A549 (cell line): Measurements from ENCODE around the gene ELAVL4. TPM values are rescaled to one million over a fixed set of nuclear protein-coding genes. Genes with fewer than 3 reads are reported as not detected.

ENCODE experiments used
- ATAC-seq, 2 experiments: fragments of 200-7000 bp in 1 of 2; fragments of >200 bp in 1 of 2; cut with Nextera tagmentation in 1 of 2; cut with Tn5 transposase in 1 of 2; 3 replicates each; pipeline versions ENCODE4 v1.8.0 to v1.9.1; 2018 to 2020; ENCODE audit warnings: mild to moderate bottlenecking in 1 of 2, moderate library complexity in 1 of 2
- CTCF ChIA-PET: fragments of 300-600 bp; sonication (Branson Sonifier 250); formaldehyde crosslinking; extraction: SDS; loops from one replicate; lab custom pipeline; 2021; ENCODE audit warnings: antibody characterized with exemption, inconsistent platforms; lab: Yijun Ruan, JAX
- POLR2A ChIA-PET: fragments of 350-600 bp; formaldehyde crosslinking; extraction: SDS; loops from one replicate; lab custom pipeline; 2021; ENCODE audit warnings: antibody characterized with exemption, inconsistent platforms; lab: Yijun Ruan, JAX
- DNase-seq, 2 experiments: peaks; one replicate each; pipeline versions ENCODE4 v3.0.0 to v3.0.0-alpha.2; 2011 to 2016; ENCODE audit warnings: low read depth in 1 of 2, low spot score in 1 of 2
- FAIRE-seq: peaks from 2 replicates; lab custom pipeline; 2011; peaks lifted over from hg19 to GRCh38; lab: Jason Lieb, UNC
- H3K27ac ChIP-seq, 2 experiments: fragments of >200 bp; sonication (Bioruptor Twin); formaldehyde crosslinking; 3 replicates each; pipeline ENCODE4 v1.5.1; 2016 to 2017
- H3K4me1 ChIP-seq: fragments of >200 bp; sonication (Bioruptor Twin); formaldehyde crosslinking; 3 replicates; pipeline ENCODE4 v1.6.1; 2016
- H3K4me2 ChIP-seq: fragments of >200 bp; sonication (Bioruptor Twin); formaldehyde crosslinking; 3 replicates; pipeline ENCODE4 v1.6.1; 2016
- H3K4me3 ChIP-seq: fragments of >200 bp; sonication (Bioruptor Twin); formaldehyde crosslinking; 3 replicates; pipeline ENCODE4 v1.5.1; 2016
- H3K9me3 ChIP-seq: fragments of >200 bp; sonication (Bioruptor Twin); formaldehyde crosslinking; 3 replicates; pipeline ENCODE4 v1.6.1; 2016
- ATOH8 ChIP-seq: fragments of 250-450 bp; sonication (Bioruptor Pico); IDR thresholded peaks from 2 replicates; pipeline ENCODE4 v1.5.0; 2020; ENCODE audit warnings: low read depth, mild to moderate bottlenecking, moderate library complexity
- CBX8 ChIP-seq: fragments of 200-600 bp; sonication (generic); IDR thresholded peaks from 2 replicates; pipeline ENCODE4 v1.6.1; 2016
- CEBPB ChIP-seq, 2 experiments: fragments of >200 bp in 1 of 2; sonication (Bioruptor Twin) in 1 of 2; formaldehyde crosslinking in 1 of 2; IDR thresholded peaks; 2 replicates each; pipeline ENCODE4 v1.6.1; 2012 to 2016
- CHD4 ChIP-seq: fragments of 200-600 bp; sonication (generic); IDR thresholded peaks from 2 replicates; pipeline ENCODE4 v1.6.1; 2016; ENCODE audit warnings: antibody characterized with exemption, mild to moderate bottlenecking, borderline replicate concordance
- ESRRA ChIP-seq: fragments of 150-350 bp; IDR thresholded peaks from 2 replicates; pipeline ENCODE4 v1.6.1; 2014; ENCODE audit warnings: mild to moderate bottlenecking, low read length, borderline replicate concordance
- FOSL2 ChIP-seq, 2 experiments: fragments of 450-650 bp in 1 of 2; fragments of >200 bp in 1 of 2; sonication (Bioruptor Twin) in 1 of 2; formaldehyde crosslinking; IDR thresholded peaks; 2 replicates each; pipeline versions ENCODE4 v1.5.0 to v1.6.1; 2016 to 2020; ENCODE audit warnings: mild to moderate bottlenecking in 1 of 2, moderate library complexity in 1 of 2
- FOXS1 ChIP-seq: fragments of 250-450 bp; sonication (Bioruptor Pico); IDR thresholded peaks from 2 replicates; pipeline ENCODE4 v1.5.0; 2020; ENCODE audit warnings: mild to moderate bottlenecking, moderate library complexity
- HDAC2 ChIP-seq: fragments of 200-600 bp; sonication (generic); IDR thresholded peaks from 2 replicates; pipeline ENCODE4 v1.6.1; 2016
- HES2 ChIP-seq: fragments of >200 bp; sonication (Bioruptor Twin); formaldehyde crosslinking; IDR thresholded peaks from 2 replicates; pipeline ENCODE4 v1.6.1; 2016
- HMGXB4 ChIP-seq: fragments of 250-450 bp; sonication (Bioruptor Pico); IDR thresholded peaks from 2 replicates; pipeline ENCODE4 v1.5.0; 2021; ENCODE audit warnings: mild to moderate bottlenecking, moderate library complexity, borderline replicate concordance
- HOXA7 ChIP-seq: fragments of 250-450 bp; sonication (Bioruptor Pico); IDR thresholded peaks from 2 replicates; pipeline ENCODE4 v1.5.0; 2020; ENCODE audit warnings: mild to moderate bottlenecking, moderate library complexity
- HOXB13 ChIP-seq: fragments of 250-450 bp; sonication (Bioruptor Pico); IDR thresholded peaks from 2 replicates; pipeline ENCODE4 v1.5.0; 2020; ENCODE audit warnings: low read depth, mild to moderate bottlenecking, moderate library complexity
- HOXB5 ChIP-seq: fragments of 250-450 bp; sonication (Bioruptor Pico); IDR thresholded peaks from 2 replicates; pipeline ENCODE4 v1.5.0; 2020; ENCODE audit warnings: mild to moderate bottlenecking, moderate library complexity
- JUN ChIP-seq, 2 experiments: fragments of >200 bp; sonication (Bioruptor Twin); formaldehyde crosslinking; IDR thresholded peaks; 2 replicates in 1 of 2; 3 replicates in 1 of 2; pipeline ENCODE4 v1.6.1; 2016 to 2017
- JUNB ChIP-seq: fragments of >200 bp; sonication (Bioruptor Twin); formaldehyde crosslinking; IDR thresholded peaks from 2 replicates; pipeline ENCODE4 v1.6.1; 2016
- KDM1A ChIP-seq: fragments of 200-600 bp; sonication (generic); IDR thresholded peaks from 2 replicates; pipeline ENCODE4 v1.6.1; 2016; ENCODE audit warnings: low read depth, mild to moderate bottlenecking
- KDM5A ChIP-seq: fragments of 200-600 bp; sonication (generic); IDR thresholded peaks from 2 replicates; pipeline ENCODE4 v1.6.1; 2016; ENCODE audit warnings: antibody characterized with exemption, mild to moderate bottlenecking
- MAFK ChIP-seq: fragments of 450-650 bp; IDR thresholded peaks from 2 replicates; pipeline ENCODE4 v1.6.1; 2014; ENCODE audit not compliant: partially characterized antibody
- MAZ ChIP-seq: fragments of 150-350 bp; IDR thresholded peaks from 2 replicates; pipeline ENCODE4 v1.6.1; 2014; ENCODE audit warnings: antibody characterized with exemption, low read depth, low read length, borderline replicate concordance
- MYC ChIP-seq: IDR thresholded peaks from 2 replicates; pipeline ENCODE4 v1.6.1; 2012; ENCODE audit warnings: mild to moderate bottlenecking, inconsistent platforms, low read length, improper control_type of control experiment, borderline replicate concordance
- NFE2L2 ChIP-seq: fragments of 150-350 bp; conservative IDR thresholded peaks from 2 replicates; pipeline ENCODE4 v1.6.1; 2014; ENCODE audit warnings: low read length
- RARB ChIP-seq: fragments of 250-450 bp; sonication (Bioruptor Pico); IDR thresholded peaks from 2 replicates; pipeline ENCODE4 v1.8.0; 2021; ENCODE audit warnings: mild to moderate bottlenecking, moderate library complexity
- RCOR1 ChIP-seq: fragments of 150-350 bp; IDR thresholded peaks from 2 replicates; pipeline ENCODE4 v1.6.1; 2014; ENCODE audit warnings: antibody characterized with exemption, low read length, low read depth
- SMC3 ChIP-seq: fragments of >200 bp; sonication (Bioruptor Twin); formaldehyde crosslinking; IDR thresholded peaks from 3 replicates; pipeline ENCODE4 v1.6.1; 2018; ENCODE audit warnings: inconsistent platforms
- ZC3H11A ChIP-seq: fragments of 450-650 bp; IDR thresholded peaks from 2 replicates; pipeline ENCODE4 v1.6.1; 2014; ENCODE audit warnings: antibody characterized with exemption, mild to moderate bottlenecking
- ZNF302 ChIP-seq: fragments of 250-450 bp; sonication (Bioruptor Pico); IDR thresholded peaks from 2 replicates; pipeline ENCODE4 v1.9.0; 2021; ENCODE audit warnings: inconsistent platforms, mild to moderate bottlenecking, moderate library complexity
- ZSCAN20 ChIP-seq: fragments of 250-450 bp; sonication (Bioruptor Pico); IDR thresholded peaks from 2 replicates; pipeline ENCODE4 v1.8.0; 2022; ENCODE audit warnings: mild to moderate bottlenecking, moderate library complexity
- WGBS: methylation state at CpG from one replicate; pipeline ENCODE4 v1.1.6; 2017; ENCODE audit errors: missing lambda C conversion rate; 5-methylcytosine and 5-hydroxymethylcytosine counted together
- polyA plus RNA-seq, 4 experiments: library from polyadenylated mRNA; depleted of rRNA in 3 of 4; stranded (reverse); fragments of >200 nt; fragmentation: RNase III in 1 of 4; extraction: RNeasy Plus Mini Kit Qiagen cat#74134 plus additional on column Dnase treatment in 1 of 4; gene quantifications; 2 replicates in 3 of 4; 3 replicates in 1 of 4; pipeline ENCODE4 v1.2.3, GENCODE V29; 2011 to 2017
- TF ChIP-seq, protein P1 (sequence below): fragments of >200 bp; sonication (Bioruptor Twin); formaldehyde crosslinking; IDR thresholded peaks from 3 replicates; pipeline ENCODE4 v1.6.1; 2016
- TF ChIP-seq, protein P2 (sequence below): IDR thresholded peaks from 2 replicates; pipeline ENCODE4 v1.6.1; 2012

The ELAVL4 gene
- polyA plus RNA-seq, 2 of the 4 experiments (the other 2 are of a cell fraction) = not detected

DNA sequence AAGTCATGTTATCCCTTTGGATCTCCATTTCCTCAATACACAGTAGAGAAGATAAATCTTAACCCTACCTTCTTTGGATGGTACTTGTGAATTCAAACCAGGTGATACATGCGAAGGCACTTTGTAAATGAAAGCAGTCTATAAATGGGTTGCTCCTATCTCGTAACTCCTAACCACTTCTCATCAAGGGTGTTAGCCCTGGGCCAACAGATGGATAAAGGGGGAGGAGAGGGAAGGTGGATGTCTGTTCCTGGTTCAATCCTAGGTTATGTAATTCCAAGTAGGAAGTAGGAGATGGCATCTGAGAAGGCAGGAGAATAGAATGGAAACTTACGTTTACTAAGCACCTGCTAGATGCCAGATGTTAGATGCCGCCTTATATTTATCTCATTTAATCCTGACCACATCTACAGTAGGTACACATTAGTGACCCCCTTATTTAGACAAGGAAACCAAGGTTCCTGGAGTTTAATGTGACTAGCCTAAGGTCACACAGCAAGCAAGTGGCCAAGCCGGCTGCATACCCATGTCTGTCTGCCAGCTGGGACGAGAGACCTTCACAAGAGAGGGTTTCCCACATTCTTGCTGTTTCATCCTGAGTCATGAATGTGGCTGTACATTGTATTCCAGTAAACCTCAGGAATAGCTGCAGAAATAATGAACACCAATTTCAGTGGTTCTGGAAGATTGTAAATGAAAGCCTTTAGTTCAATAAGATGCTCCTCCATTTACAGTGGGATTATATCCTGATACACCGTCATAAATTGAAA, 47.7 kb downstream of the ELAVL4 start:
- Histone ChIP-seq H3K4me2 (no peak overlapping the region), H3K4me1 (no peaks in the 10 kb centered on the region), H3K27ac (no peak overlapping the region), H3K9me3 (no peaks in the 10 kb centered on the region), H3K4me3 (no peak overlapping the region)
- DNase-seq (no peak), ATAC-seq (no peak), FAIRE-seq (no peak)
- CTCF ChIA-PET = interaction anchor here (0.6 kb wide), 1 partner anchor 1468 kb away, joined by 3 read pairs; no protein-coding TSS in a partner anchor
- POLR2A ChIA-PET = no interaction called here
- TF ChIP-seq HES2 (no peak), ESRRA (no peak)
- 36% methylated on average over 7 of the region's 7 CpGs for WGBS

DNA sequence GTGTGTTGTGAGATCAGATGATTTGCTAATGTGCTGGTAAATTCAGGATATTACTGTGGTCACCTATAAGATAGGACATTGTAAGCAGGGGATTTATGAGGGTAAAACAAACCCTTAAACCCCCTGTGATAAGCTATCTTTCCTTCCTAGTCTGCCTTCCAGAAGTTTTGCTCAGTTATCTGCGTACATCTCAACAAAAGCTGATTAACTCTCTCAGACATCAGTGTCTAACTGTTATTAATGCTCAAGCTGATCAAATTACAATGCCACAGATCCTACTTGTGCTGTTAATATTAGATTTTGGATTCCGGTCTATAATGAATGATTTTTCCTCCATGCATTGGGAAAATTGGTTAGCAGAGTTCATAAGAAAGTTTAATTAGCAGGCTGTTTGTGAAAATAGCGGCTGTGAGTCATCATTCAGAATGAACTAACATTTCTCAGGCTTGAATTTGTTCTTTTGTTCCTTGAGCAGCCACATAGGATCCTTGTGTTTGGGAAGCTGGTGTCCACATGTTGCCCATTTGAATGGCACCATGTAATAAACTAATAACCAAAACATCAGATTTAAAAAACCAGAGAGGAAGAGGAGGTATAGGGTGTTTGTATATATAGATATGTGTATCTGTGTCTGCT, 48.7 kb downstream of the ELAVL4 start:
- ATAC-seq (no peak), FAIRE-seq (no peak), DNase-seq (no peak)
- no peaks in the 10 kb centered on the region for H3K9me3 ChIP-seq
- POLR2A ChIA-PET = no interaction called here
- no peak overlapping the region for H3K4me2 ChIP-seq
- CTCF ChIA-PET = interaction anchor here (0.6 kb wide), 1 partner anchor 1469 kb away, joined by 3 read pairs; no protein-coding TSS in a partner anchor
- no peaks in the 10 kb centered on the region for H3K4me1 ChIP-seq
- TF ChIP-seq SMC3 = no peak
- TF ChIP-seq RARB (CRISPR knock-in tag) = no peak
- TF ChIP-seq, protein P1, sequence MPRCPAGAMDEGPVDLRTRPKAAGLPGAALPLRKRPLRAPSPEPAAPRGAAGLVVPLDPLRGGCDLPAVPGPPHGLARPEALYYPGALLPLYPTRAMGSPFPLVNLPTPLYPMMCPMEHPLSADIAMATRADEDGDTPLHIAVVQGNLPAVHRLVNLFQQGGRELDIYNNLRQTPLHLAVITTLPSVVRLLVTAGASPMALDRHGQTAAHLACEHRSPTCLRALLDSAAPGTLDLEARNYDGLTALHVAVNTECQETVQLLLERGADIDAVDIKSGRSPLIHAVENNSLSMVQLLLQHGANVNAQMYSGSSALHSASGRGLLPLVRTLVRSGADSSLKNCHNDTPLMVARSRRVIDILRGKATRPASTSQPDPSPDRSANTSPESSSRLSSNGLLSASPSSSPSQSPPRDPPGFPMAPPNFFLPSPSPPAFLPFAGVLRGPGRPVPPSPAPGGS = no peak
- TF ChIP-seq KDM1A = no peak
- no peak for TF ChIP-seq RCOR1
- no peak for TF ChIP-seq MAZ
- no peak for TF ChIP-seq CEBPB (IDR thresholded peaks at IDR 0.05)
- no peak for TF ChIP-seq FOSL2 (IDR thresholded peaks at IDR 0.05)
- TF ChIP-seq FOSL2 (CRISPR knock-in tag; IDR thresholded peaks at IDR 0.05) = no peak
- no peak for TF ChIP-seq HOXB5 (CRISPR knock-in tag)
- TF ChIP-seq ZC3H11A = no peak
- no peak for TF ChIP-seq NFE2L2
- WGBS = 47% methylated on average over 3 of the region's 3 CpGs
- no peak overlapping the region for H3K4me3 ChIP-seq
- H3K27ac ChIP-seq = no peak overlapping the region

DNA sequence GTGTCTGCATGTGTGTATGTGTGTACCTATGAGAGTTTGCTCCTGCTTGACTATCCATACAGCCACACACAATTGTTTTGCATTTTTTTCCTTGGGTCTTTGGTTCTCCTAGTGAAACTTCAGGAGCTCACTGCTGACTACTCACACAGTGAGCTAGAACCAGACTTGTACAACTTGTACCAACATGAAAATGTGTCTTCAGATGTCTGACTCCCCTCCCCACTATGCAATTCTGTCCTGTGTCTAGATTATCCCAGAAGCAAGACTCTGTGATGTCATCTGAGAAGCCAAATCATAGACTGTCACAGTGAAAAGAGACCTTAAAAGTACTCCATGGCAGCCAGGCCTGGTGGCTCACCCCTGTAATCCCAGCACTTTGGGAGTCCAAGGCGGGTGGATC, 49.7 kb downstream of the ELAVL4 start:
- ATAC-seq (no peak), FAIRE-seq (no peak), DNase-seq (no peak)
- Histone ChIP-seq H3K9me3 (no peaks in the 10 kb centered on the region), H3K27ac (no peak overlapping the region), H3K4me2 (no peak overlapping the region), H3K4me3 (no peak overlapping the region), H3K4me1 (no peaks in the 10 kb centered on the region)
- WGBS = no CpG with 5 or more reads among the region's 1 CpG
- CTCF ChIA-PET = interaction anchor here (0.6 kb wide), 1 partner anchor 110 kb away, joined by 3 read pairs; no protein-coding TSS in a partner anchor
- TF ChIP-seq CBX8 (no peak), RARB (CRISPR knock-in tag) (no peak), CHD4 (no peak), HDAC2 (no peak), KDM1A (no peak), FOSL2 (IDR thresholded peaks at IDR 0.05) (no peak), FOSL2 (CRISPR knock-in tag; IDR thresholded peaks at IDR 0.05) (no peak), FOXS1 (CRISPR knock-in tag) (no peak), HMGXB4 (CRISPR knock-in tag) (no peak), HOXB13 (no peak), JUN (IDR thresholded peaks at IDR 0.05) (no peak), MYC (no peak), ZC3H11A (no peak), MAFK (no peak), KDM5A (no peak), JUNB (no peak), ZSCAN20 (CRISPR knock-in tag) (no peak), HOXA7 (CRISPR knock-in tag) (no peak), ZNF302 (CRISPR knock-in tag) (no peak), ATOH8 (CRISPR knock-in tag) (no peak)
- TF ChIP-seq, protein P2, sequence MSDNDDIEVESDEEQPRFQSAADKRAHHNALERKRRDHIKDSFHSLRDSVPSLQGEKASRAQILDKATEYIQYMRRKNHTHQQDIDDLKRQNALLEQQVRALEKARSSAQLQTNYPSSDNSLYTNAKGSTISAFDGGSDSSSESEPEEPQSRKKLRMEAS = no peak
- TF ChIP-seq, all 56 proteins: peak for 0
- POLR2A ChIA-PET = no interaction called here
